Activated B cell treated with CpG ODN at 0.5 μM for 24 hours (primary cell): ENCODE measurements around the gene FCSK. TPM values are rescaled to one million over a fixed set of nuclear protein-coding genes. Genes with fewer than 3 reads are reported as not detected.

Experiments
- ATAC-seq: fragments of 200-7000 bp; cut with Tn5 transposase; one replicate; pipeline ENCODE4 v1.10.0; 2021; ENCODE audit warnings: low read depth, mild to moderate bottlenecking, moderate library complexity
- CTCF ChIA-PET: fragments of 350-600 bp; sonication (Branson Sonifier 250); formaldehyde crosslinking; loops from one replicate; lab custom pipeline; 2021; ENCODE audit warnings: antibody characterized with exemption; lab: Charles Lee
- POLR2A ChIA-PET: fragments of 350-600 bp; sonication (Branson Sonifier 250); formaldehyde crosslinking; loops from one replicate; lab custom pipeline; 2021; ENCODE audit warnings: antibody characterized with exemption; lab: Charles Lee
- DNase-seq: peaks from one replicate; pipeline ENCODE4 v3.0.0; 2022
- H3K27ac Mint-ChIP-seq: one replicate; pipeline ENCODE4 v1.8.0; 2020; ENCODE audit warnings: mixed read lengths
- H3K27me3 Mint-ChIP-seq: one replicate; pipeline ENCODE4 v1.8.0; 2021; ENCODE audit warnings: mixed read lengths
- H3K36me3 Mint-ChIP-seq: one replicate; pipeline ENCODE4 v1.8.0; 2021; ENCODE audit warnings: low read depth, mixed read lengths
- H3K4me1 Mint-ChIP-seq: one replicate; pipeline ENCODE4 v1.8.0; 2021; ENCODE audit warnings: mixed read lengths
- H3K4me3 Mint-ChIP-seq: one replicate; pipeline ENCODE4 v1.8.0; 2020; ENCODE audit warnings: mild to moderate bottlenecking, mixed read lengths
- H3K9me3 Mint-ChIP-seq: one replicate; pipeline ENCODE4 v1.8.0; 2020; ENCODE audit warnings: mixed read lengths
- intact Hi-C: fragments of 100-400 bp; cut with micrococcal nuclease; formaldehyde crosslinking; loops from one replicate; pipeline ENCODE4 v1.15.1; 2024
- total RNA-seq: library from RNA; stranded (reverse); gene quantifications from 2 replicates; pipeline ENCODE4 v1.2.3, GENCODE V29; 2022
- TF ChIP-seq, protein P1 (sequence below): fragments of 200-600 bp; IDR thresholded peaks from one replicate; pipeline ENCODE4 v1.8.0; 2022; ENCODE audit warnings: antibody characterized with exemption, mild to moderate bottlenecking

FCSK gene
- total RNA-seq, 1 donor from 2014 or later = 21.4 TPM

DNA sequence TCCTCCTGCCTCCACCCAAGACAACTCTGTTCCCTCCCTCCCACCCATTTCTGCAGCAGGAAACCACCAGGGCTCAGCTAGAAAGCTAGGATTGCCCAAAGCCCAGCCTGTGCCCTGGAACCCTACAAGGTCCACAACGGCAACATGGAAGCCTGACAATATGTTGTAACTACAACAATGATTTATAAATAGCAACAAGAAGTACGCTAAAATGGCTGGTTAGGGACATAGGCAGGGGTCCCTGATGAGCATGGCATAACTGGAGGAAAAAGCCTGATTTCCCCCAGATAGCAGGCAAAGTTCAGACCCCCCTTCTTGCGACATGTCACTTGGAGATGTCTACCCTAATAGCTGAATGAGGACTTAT is 22.1 kb upstream of the FCSK start:
- CTCF ChIA-PET = interaction anchor here (1.0 to 3.0 kb wide), 3 partner anchors 29 to 77 kb away, joined by 3 to 10 read pairs (median 3); no protein-coding TSS in a partner anchor
- intact Hi-C loops = no loop called here
- TF ChIP-seq, protein P1, sequence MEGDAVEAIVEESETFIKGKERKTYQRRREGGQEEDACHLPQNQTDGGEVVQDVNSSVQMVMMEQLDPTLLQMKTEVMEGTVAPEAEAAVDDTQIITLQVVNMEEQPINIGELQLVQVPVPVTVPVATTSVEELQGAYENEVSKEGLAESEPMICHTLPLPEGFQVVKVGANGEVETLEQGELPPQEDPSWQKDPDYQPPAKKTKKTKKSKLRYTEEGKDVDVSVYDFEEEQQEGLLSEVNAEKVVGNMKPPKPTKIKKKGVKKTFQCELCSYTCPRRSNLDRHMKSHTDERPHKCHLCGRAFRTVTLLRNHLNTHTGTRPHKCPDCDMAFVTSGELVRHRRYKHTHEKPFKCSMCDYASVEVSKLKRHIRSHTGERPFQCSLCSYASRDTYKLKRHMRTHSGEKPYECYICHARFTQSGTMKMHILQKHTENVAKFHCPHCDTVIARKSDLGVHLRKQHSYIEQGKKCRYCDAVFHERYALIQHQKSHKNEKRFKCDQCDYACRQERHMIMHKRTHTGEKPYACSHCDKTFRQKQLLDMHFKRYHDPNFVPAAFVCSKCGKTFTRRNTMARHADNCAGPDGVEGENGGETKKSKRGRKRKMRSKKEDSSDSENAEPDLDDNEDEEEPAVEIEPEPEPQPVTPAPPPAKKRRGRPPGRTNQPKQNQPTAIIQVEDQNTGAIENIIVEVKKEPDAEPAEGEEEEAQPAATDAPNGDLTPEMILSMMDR = no peak
- H3K4me1 Mint-ChIP-seq = peaks cover 90% of the 10 kb centered on the region
- no peak for DNase-seq
- H3K9me3 Mint-ChIP-seq = no peaks in the 10 kb centered on the region
- H3K4me3 Mint-ChIP-seq = peak overlapping the region; percentile 75
- H3K27me3 Mint-ChIP-seq = no peaks in the 10 kb centered on the region
- H3K27ac Mint-ChIP-seq = peak overlapping the region; percentile 97
- peaks cover 10% of the 10 kb centered on the region for H3K36me3 Mint-ChIP-seq
- ATAC-seq = no peak
- POLR2A ChIA-PET = interaction anchor here (0.9 to 5.0 kb wide), 11 partner anchors 11 to 86 kb away, joined by 3 to 68 read pairs (median 6); partner anchors contain the start of genes DDX19A and FCSK

DNA sequence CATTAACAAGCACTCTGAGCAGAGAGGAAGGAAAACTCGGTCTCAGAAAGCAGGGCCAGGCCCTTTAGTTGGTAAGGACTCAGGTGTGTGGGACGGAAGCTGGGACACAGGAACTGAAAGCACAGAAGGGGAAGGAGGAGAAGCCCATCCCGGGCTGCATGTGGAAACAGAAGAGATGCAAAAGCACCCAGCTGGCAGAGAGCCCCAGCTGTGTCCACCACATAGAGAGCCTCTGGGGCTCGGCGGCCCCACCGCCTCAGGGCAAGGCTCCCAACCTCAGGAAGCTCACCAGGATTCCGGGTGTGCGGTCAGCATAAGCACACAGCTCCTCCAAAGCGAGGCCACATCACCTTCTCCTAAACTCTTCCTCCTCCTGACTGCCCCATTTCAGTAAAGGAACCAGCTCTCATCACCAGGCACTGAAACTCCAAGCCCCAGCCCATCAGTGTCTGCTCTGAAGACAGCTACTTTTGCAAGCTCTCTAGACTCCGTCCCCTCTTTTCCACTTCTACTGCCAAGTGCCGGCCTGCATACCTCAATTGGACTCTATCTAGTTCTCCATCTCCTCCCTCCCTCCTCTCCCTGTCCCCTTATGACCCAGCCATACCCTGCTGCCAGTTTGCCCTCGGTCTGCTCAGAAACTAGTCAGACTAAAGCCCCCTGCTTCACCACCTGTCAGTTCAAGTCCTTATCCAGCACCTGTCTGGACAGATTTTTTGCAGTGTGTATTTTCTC is 21.5 kb upstream of the FCSK start:
- Mint-ChIP-seq H3K4me1 (peaks cover 91% of the 10 kb centered on the region), H3K27me3 (no peaks in the 10 kb centered on the region), H3K27ac (peak overlapping the region; percentile 97), H3K36me3 (peaks cover 12% of the 10 kb centered on the region), H3K4me3 (peak overlapping the region; percentile 75), H3K9me3 (no peaks in the 10 kb centered on the region)
- intact Hi-C loops = no loop called here
- DNase-seq = no peak
- POLR2A ChIA-PET = interaction anchor here (0.6 to 5.0 kb wide), 11 partner anchors 10 to 144 kb away, joined by 3 to 68 read pairs (median 6); partner anchors contain the start of genes AARS1 and FCSK
- no peak for ATAC-seq
- TF ChIP-seq, protein P1 = no peak
- CTCF ChIA-PET = interaction anchor here (0.6 to 3.0 kb wide), 4 partner anchors 29 to 1448 kb away, joined by 3 to 10 read pairs (median 3); no protein-coding TSS in a partner anchor

DNA sequence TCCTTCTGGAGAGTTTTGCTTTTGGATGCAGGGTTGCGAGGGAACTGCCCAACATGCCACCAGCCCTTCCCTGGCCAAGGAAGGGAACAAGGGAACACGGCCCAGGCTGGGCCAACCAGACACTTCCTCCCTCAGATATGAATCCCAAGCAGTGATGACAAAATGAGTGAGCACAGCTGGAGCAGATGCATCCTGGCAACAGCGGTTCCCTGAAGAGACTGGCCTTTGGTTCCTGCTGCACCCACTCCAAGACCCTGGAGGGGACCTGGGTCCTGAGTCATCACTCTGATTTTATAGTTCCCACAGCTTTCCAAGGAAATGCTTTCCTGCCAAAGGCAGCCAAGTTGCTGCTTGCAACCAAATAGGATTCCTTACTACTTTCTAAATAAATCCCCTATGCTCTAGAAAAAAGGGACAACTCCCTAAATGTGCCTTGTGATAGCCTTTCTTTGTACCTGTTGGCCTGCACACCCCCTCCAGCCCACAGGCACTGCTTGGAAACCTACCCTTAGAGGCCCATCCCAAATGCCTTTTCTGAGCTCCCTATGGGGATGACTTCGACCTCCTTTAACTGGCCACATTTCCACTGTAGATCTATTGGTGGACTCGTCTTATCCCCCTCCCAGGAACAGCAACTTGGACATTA is 20.8 kb upstream of the FCSK start:
- Mint-ChIP-seq H3K27ac (peak overlapping the region; percentile 97), H3K27me3 (no peaks in the 10 kb centered on the region), H3K4me1 (peaks cover 89% of the 10 kb centered on the region), H3K9me3 (no peaks in the 10 kb centered on the region), H3K36me3 (peaks cover 17% of the 10 kb centered on the region), H3K4me3 (peak overlapping the region; percentile 42)
- intact Hi-C loops = no loop called here
- ATAC-seq (no peak), DNase-seq (no peak)
- ChIA-PET POLR2A (interaction anchor here (0.6 to 5.0 kb wide), 9 partner anchors 12 to 144 kb away, joined by 3 to 68 read pairs (median 6); partner anchors contain the start of genes AARS1 and FCSK), CTCF (interaction anchor here (0.6 to 3.0 kb wide), 4 partner anchors 30 to 1447 kb away, joined by 3 to 10 read pairs (median 3); no protein-coding TSS in a partner anchor)
- TF ChIP-seq, protein P1 = no peak

DNA sequence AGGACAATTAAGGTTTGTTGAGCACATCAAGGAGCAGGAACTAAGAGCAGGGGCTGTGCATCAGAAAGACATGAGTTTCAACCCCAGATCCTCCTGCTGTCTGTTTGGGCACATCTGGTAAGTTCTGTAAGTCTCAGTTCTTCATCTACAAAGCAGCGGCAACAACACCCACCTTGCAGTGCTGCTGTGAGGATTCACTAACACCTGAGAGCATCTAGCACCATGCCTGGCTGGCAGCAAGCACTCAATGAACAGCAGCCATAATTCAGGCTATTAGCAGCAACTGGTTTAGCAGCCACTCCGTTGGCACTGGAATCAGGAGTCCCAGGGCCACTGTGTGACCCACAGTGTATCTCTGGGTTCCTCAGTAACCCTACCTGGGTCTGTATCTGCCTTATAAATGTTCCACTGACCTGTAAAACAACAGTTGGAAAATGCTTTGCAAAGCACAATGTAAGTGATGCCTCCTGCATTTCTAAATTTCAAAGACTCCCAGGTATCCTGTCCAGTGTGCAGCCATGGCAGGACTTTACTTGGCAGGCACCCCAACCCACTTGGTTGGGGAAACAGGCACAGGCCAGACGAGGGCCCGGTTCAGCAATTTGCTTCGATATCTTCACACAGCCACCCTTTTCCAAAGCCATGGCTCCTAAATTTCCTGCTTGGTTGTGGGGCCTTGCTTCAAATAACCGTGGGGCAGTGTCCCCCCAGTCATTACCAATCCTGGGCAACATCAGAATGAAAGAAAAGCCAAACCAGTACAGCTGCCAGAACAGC is 19.7 kb upstream of the FCSK start:
- peaks cover 20% of the 10 kb centered on the region for H3K36me3 Mint-ChIP-seq
- ChIA-PET CTCF (no interaction called here), POLR2A (no interaction called here)
- H3K4me3 Mint-ChIP-seq = peak overlapping the region; percentile 12
- intact Hi-C loops = loop anchor here (5.0 kb wide), 1 partner anchor 1592 kb away; the partner anchor contains the start of gene TANGO6
- TF ChIP-seq, protein P1 = no peak
- H3K27ac Mint-ChIP-seq = peak overlapping the region; percentile 79
- DNase-seq = no peak
- H3K9me3 Mint-ChIP-seq = no peaks in the 10 kb centered on the region
- no peak for ATAC-seq
- H3K27me3 Mint-ChIP-seq = no peaks in the 10 kb centered on the region
- H3K4me1 Mint-ChIP-seq = peaks cover 81% of the 10 kb centered on the region
